ELR (cell line): Measurements from ENCODE around the gene DNASE2.

Experiments used
- DNase-seq: peaks from one replicate; pipeline ENCODE4 v3.0.0-alpha.2; 2015; ENCODE audit warnings: low read depth

The DNASE2 gene

GRCh38 chr19:12886651-12886968 lies 5.4 kb upstream of the DNASE2 start:
- no peak for DNase-seq

GRCh38 chr19:12885749-12886650 lies 4.8 kb upstream of the DNASE2 start:
- DNase-seq = no peak

GRCh38 chr19:12884926-12885748 lies 3.9 kb upstream of the DNASE2 start:
- peak; percentile 47 for DNase-seq

- no peak for DNase-seq
These were observed 3.3 kb upstream of the DNASE2 start for GRCh38 chr19:12884627-12884925.

- DNase-seq = no peak
These were observed 3.0 kb upstream of the DNASE2 start for GRCh38 chr19:12884202-12884601.

- DNase-seq = no peak
These were observed 1.3 kb upstream of the DNASE2 start for GRCh38 chr19:12882589-12882988.

GRCh38 chr19:12880551-12881171 lies 588 bp downstream of the DNASE2 start:
- peak; percentile 40 for DNase-seq

- no peak for DNase-seq
These were observed 6.2 kb downstream of the DNASE2 start for GRCh38 chr19:12875086-12875485.

GRCh38 chr19:12873891-12874745 lies 7.1 kb downstream of the DNASE2 start:
- no peak for DNase-seq

- DNase-seq = peak; percentile 63
These were observed 8.0 kb downstream of the DNASE2 start for GRCh38 chr19:12872941-12873890.

- DNase-seq = no peak
These were observed 9.0 kb downstream of the DNASE2 start for GRCh38 chr19:12872255-12872654.

GRCh38 chr19:12871681-12872080 lies 9.6 kb downstream of the DNASE2 start:
- DNase-seq = no peak

- DNase-seq = no peak
These were observed 12.6 kb downstream of the DNASE2 start for GRCh38 chr19:12868540-12869112.

- DNase-seq = peak; percentile 64
These were observed 13.8 kb downstream of the DNASE2 start for GRCh38 chr19:12867120-12868099.

- DNase-seq = no peak
These were observed 14.7 kb downstream of the DNASE2 start for GRCh38 chr19:12866416-12867119.

GRCh38 chr19:12865746-12866415 lies 15.4 kb downstream of the DNASE2 start:
- DNase-seq = no peak

GRCh38 chr19:12864721-12865715 lies 16.2 kb downstream of the DNASE2 start:
- no peak for DNase-seq
